ENCODE data around the gene EML3. TPM values are rescaled to one million over a fixed set of nuclear protein-coding genes. Genes with fewer than 3 reads are reported as not detected.

The EML3 gene
- total and polyA plus RNA-seq, 2 of the 13 experiments (the other 11 are each of a cell fraction or from before 2014, with no cell fraction given), result 10.6 to 12.3 TPM

DNA sequence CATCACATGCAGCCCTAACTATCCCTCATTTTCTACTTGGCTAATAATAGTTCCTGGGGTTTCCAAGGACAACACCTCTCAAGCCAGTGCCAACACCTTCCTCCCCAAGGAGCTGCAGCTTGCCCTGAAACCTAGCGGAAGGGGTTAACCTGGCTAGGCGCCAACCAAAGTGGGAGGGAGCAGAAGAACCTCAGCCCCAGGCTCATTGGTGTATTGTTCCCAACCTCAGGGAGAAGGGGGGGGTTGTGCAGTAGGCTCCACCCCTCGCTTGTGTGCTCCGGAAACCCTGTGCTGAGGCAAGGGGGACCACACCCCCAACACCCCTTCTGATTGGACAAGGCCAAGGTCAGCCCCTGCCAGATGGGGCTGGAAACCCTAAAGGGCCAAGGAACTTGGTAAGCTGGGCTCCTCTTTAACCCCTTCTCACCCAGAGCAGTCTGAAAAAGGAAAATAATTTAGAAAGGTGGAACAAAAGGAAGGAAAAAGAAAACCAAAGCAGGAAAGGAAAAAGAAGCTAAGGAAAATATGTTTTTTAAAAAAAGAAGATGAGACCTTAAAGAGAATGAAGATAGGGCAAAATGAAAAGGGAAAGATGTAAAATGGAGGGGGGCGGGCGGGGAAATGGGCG, 13.4 kb downstream of the EML3 start (continued):
- TF ChIP-seq ZNF253 (CRISPR knock-in tag; IDR thresholded peaks at IDR 0.05; ENCODE audit: borderline replicate concordance) (no peak), CBX5 (CRISPR knock-in tag; IDR thresholded peaks at IDR 0.05; ENCODE audit: borderline replicate concordance) (peak; percentile 19; the same call in 1 of the 2 replicates), SIX1 (CRISPR knock-in tag; IDR thresholded peaks at IDR 0.05; ENCODE audit: borderline replicate concordance) (no peak; the same call in 1 of the 2 replicates), FOSL2 (CRISPR knock-in tag; IDR thresholded peaks at IDR 0.05) (0 out of 2 replicates have a peak, but pooled peaks have one; percentile 15), HNF4G (IDR thresholded peaks at IDR 0.05; ENCODE audit: borderline replicate concordance, low read depth, low read length) (peak; percentile 17; the same call in 1 of the 2 replicates), HNF4G (CRISPR knock-in tag; IDR thresholded peaks at IDR 0.05; ENCODE audit: borderline replicate concordance, low read depth) (no peak), SUZ12 (IDR thresholded peaks at IDR 0.05; ENCODE audit: low read depth, low read length) (no peak), IKZF1 (IDR thresholded peaks at IDR 0.05) (no peak), SOX13 (IDR thresholded peaks at IDR 0.05) (no peak), SOX13 (CRISPR knock-in tag; conservative IDR thresholded peaks at IDR 0.05 in 1 of 2, IDR thresholded peaks at IDR 0.05 in 1 of 2) (peak in 1 of 2 experiments; percentile 79; a peak in 2 of 4 replicates), ZNF230 (CRISPR knock-in tag; IDR thresholded peaks at IDR 0.05) (no peak), GABPA (IDR thresholded peaks at IDR 0.05; ENCODE audit: low read depth, low read length) (peak; percentile 55), GABPA (CRISPR knock-in tag; IDR thresholded peaks at IDR 0.05; ENCODE audit: low read depth) (peak; percentile 87), SATB2 (CRISPR knock-in tag; IDR thresholded peaks at IDR 0.05) (no peak), GATA4 (IDR thresholded peaks at IDR 0.05; ENCODE audit: borderline replicate concordance, low read depth) (no peak), ZNF274 (CRISPR knock-in tag; IDR thresholded peaks at IDR 0.05) (no peak)
- TF ChIP-seq, protein P1, sequence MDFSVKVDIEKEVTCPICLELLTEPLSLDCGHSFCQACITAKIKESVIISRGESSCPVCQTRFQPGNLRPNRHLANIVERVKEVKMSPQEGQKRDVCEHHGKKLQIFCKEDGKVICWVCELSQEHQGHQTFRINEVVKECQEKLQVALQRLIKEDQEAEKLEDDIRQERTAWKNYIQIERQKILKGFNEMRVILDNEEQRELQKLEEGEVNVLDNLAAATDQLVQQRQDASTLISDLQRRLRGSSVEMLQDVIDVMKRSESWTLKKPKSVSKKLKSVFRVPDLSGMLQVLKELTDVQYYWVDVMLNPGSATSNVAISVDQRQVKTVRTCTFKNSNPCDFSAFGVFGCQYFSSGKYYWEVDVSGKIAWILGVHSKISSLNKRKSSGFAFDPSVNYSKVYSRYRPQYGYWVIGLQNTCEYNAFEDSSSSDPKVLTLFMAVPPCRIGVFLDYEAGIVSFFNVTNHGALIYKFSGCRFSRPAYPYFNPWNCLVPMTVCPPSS (IDR thresholded peaks at IDR 0.05), result no peak
- TF ChIP-seq, protein P2, sequence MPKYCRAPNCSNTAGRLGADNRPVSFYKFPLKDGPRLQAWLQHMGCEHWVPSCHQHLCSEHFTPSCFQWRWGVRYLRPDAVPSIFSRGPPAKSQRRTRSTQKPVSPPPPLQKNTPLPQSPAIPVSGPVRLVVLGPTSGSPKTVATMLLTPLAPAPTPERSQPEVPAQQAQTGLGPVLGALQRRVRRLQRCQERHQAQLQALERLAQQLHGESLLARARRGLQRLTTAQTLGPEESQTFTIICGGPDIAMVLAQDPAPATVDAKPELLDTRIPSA (CRISPR knock-in tag; IDR thresholded peaks at IDR 0.05; ENCODE audit: borderline replicate concordance), result no peak
- TF ChIP-seq, protein P3, sequence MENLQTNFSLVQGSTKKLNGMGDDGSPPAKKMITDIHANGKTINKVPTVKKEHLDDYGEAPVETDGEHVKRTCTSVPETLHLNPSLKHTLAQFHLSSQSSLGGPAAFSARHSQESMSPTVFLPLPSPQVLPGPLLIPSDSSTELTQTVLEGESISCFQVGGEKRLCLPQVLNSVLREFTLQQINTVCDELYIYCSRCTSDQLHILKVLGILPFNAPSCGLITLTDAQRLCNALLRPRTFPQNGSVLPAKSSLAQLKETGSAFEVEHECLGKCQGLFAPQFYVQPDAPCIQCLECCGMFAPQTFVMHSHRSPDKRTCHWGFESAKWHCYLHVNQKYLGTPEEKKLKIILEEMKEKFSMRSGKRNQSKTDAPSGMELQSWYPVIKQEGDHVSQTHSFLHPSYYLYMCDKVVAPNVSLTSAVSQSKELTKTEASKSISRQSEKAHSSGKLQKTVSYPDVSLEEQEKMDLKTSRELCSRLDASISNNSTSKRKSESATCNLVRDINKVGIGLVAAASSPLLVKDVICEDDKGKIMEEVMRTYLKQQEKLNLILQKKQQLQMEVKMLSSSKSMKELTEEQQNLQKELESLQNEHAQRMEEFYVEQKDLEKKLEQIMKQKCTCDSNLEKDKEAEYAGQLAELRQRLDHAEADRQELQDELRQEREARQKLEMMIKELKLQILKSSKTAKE (CRISPR knock-in tag; IDR thresholded peaks at IDR 0.05; ENCODE audit: borderline replicate concordance), result no peak
- TF ChIP-seq, protein P4, sequence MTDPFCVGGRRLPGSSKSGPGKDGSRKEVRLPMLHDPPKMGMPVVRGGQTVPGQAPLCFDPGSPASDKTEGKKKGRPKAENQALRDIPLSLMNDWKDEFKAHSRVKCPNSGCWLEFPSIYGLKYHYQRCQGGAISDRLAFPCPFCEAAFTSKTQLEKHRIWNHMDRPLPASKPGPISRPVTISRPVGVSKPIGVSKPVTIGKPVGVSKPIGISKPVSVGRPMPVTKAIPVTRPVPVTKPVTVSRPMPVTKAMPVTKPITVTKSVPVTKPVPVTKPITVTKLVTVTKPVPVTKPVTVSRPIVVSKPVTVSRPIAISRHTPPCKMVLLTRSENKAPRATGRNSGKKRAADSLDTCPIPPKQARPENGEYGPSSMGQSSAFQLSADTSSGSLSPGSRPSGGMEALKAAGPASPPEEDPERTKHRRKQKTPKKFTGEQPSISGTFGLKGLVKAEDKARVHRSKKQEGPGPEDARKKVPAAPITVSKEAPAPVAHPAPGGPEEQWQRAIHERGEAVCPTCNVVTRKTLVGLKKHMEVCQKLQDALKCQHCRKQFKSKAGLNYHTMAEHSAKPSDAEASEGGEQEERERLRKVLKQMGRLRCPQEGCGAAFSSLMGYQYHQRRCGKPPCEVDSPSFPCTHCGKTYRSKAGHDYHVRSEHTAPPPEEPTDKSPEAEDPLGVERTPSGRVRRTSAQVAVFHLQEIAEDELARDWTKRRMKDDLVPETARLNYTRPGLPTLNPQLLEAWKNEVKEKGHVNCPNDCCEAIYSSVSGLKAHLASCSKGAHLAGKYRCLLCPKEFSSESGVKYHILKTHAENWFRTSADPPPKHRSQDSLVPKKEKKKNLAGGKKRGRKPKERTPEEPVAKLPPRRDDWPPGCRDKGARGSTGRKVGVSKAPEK (CRISPR knock-in tag; IDR thresholded peaks at IDR 0.05; ENCODE audit: borderline replicate concordance), result no peak
- TF ChIP-seq, protein P5, sequence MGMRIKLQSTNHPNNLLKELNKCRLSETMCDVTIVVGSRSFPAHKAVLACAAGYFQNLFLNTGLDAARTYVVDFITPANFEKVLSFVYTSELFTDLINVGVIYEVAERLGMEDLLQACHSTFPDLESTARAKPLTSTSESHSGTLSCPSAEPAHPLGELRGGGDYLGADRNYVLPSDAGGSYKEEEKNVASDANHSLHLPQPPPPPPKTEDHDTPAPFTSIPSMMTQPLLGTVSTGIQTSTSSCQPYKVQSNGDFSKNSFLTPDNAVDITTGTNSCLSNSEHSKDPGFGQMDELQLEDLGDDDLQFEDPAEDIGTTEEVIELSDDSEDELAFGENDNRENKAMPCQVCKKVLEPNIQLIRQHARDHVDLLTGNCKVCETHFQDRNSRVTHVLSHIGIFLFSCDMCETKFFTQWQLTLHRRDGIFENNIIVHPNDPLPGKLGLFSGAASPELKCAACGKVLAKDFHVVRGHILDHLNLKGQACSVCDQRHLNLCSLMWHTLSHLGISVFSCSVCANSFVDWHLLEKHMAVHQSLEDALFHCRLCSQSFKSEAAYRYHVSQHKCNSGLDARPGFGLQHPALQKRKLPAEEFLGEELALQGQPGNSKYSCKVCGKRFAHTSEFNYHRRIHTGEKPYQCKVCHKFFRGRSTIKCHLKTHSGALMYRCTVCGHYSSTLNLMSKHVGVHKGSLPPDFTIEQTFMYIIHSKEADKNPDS (CRISPR knock-in tag; IDR thresholded peaks at IDR 0.05), result no peak

Measured in HepG2 (cell line).